ENCODE results near the gene EEIG1. TPM values are rescaled to one million over a fixed set of nuclear protein-coding genes. Genes with fewer than 3 reads are reported as not detected.

EEIG1 gene
- total RNA-seq, 1 experiment from 2014 or later, result 52.3 TPM

- Histone ChIP-seq H3T11ph (ENCODE audit: low read length) (no peak overlapping the region), H3K56ac (ENCODE audit: insufficient read length, low read depth, low read length) (no peak overlapping the region), H3K9me3 (ENCODE audit: control insufficient read depth, low read depth, low read length) (no peaks in the 10 kb centered on the region), H3K4me2 (ENCODE audit: insufficient read depth, insufficient read length, low read length) (no peak overlapping the region), H3K14ac (ENCODE audit: insufficient read depth, low read length) (no peak overlapping the region), H4K20me1 (ENCODE audit: control insufficient read depth, insufficient read depth, insufficient read length) (peaks cover 4% of the 10 kb centered on the region), H3K79me1 (ENCODE audit: insufficient read depth, low read depth, low read length, poor library complexity, severe bottlenecking) (peaks cover 9% of the 10 kb centered on the region), H2BK120ac (ENCODE audit: low read depth, low read length, poor library complexity, severe bottlenecking) (no peak overlapping the region), H3K9ac (ENCODE audit: extremely low read depth, insufficient read length, low read length) (no peak overlapping the region), H2BK20ac (ENCODE audit: low read depth, low read length, poor library complexity, severe bottlenecking) (no peak overlapping the region), H2AFZ (ENCODE audit: low read length) (no peak overlapping the region), H2BK15ac (ENCODE audit: low read depth, low read length) (no peak overlapping the region), H4K5ac (ENCODE audit: insufficient read length, low read depth, low read length) (no peak overlapping the region), H3K27me3 (ENCODE audit: insufficient read depth, low read length) (no peaks in the 10 kb centered on the region), H3K18ac (ENCODE audit: insufficient read length, low read depth, low read length) (no peak overlapping the region), H3K4me1 (ENCODE audit: insufficient read depth, low read length) (peaks cover 9% of the 10 kb centered on the region; the same call in 1 of the 2 replicates), H3K27ac (ENCODE audit: insufficient read length, low read depth, low read length) (no peak overlapping the region), H2BK5ac (ENCODE audit: insufficient read length, low read length) (no peak overlapping the region), H2AK5ac (ENCODE audit: insufficient read length, low read length) (no peak overlapping the region), H3K23ac (ENCODE audit: insufficient read length, low read depth, low read length) (no peak overlapping the region), H4K8ac (replicated peaks; ENCODE audit: insufficient read length, low read depth, low read length) (no peak overlapping the region), H2BK12ac (ENCODE audit: insufficient read length, low read depth, low read length) (no peak overlapping the region), H3K4ac (ENCODE audit: low read depth, low read length) (no peak overlapping the region), H3K79me2 (ENCODE audit: insufficient read depth, low read length) (peaks cover 50% of the 10 kb centered on the region; the same call in 1 of the 2 replicates), H4K91ac (ENCODE audit: insufficient read length, low read depth, low read length) (no peak overlapping the region), H3K23me2 (ENCODE audit: insufficient read length, low read depth, low read length, poor library complexity, severe bottlenecking) (peaks cover 15% of the 10 kb centered on the region)
- peaks cover 0 to 8% (median 0%) of the 10 kb centered on the region in 3 experiments; a peak in 1 of 7 replicates for H3K36me3 Mint-ChIP-seq (ENCODE audit: insufficient read depth in 1 of 3, low read depth in 3 of 3)
- H3K4me1 Mint-ChIP-seq, result peaks cover 61 to 69% of the 10 kb centered on the region in 2 experiments
- no peaks in the 10 kb centered on the region; the same call in 1 of the 2 replicates for H3K27me3 Mint-ChIP-seq (ENCODE audit: low read depth)
- WGBS (ENCODE audit: extremely low coverage, insufficient read length, low lambda C conversion rate), result no CpG with 5 or more reads among the region's 10 CpGs
- no peak for TF ChIP-seq CTCF (conservative IDR thresholded peaks at IDR 0.05)
- no peak overlapping the region for H3K4me3 Mint-ChIP-seq
- peak overlapping the region; percentile 1 to 68 (median 46); a peak in 4 of 7 replicates for H3K27ac Mint-ChIP-seq
- H3K9me3 Mint-ChIP-seq, result no peaks in the 10 kb centered on the region; a peak in 1 of 5 replicates
- no peak for DNase-seq
Measured at GRCh38 chr9:127975376-127976315, 5.1 kb downstream of the EEIG1 start.

Measured in H9 (cell line).